Measurements from ENCODE around the gene ZNF727.
"Not testable (repeated sequence)": the region's sequence is repeated elsewhere in the genome, so short reads cannot be mapped to it uniquely, and the experiment has no call there.

- TF ChIP-seq, protein P1, sequence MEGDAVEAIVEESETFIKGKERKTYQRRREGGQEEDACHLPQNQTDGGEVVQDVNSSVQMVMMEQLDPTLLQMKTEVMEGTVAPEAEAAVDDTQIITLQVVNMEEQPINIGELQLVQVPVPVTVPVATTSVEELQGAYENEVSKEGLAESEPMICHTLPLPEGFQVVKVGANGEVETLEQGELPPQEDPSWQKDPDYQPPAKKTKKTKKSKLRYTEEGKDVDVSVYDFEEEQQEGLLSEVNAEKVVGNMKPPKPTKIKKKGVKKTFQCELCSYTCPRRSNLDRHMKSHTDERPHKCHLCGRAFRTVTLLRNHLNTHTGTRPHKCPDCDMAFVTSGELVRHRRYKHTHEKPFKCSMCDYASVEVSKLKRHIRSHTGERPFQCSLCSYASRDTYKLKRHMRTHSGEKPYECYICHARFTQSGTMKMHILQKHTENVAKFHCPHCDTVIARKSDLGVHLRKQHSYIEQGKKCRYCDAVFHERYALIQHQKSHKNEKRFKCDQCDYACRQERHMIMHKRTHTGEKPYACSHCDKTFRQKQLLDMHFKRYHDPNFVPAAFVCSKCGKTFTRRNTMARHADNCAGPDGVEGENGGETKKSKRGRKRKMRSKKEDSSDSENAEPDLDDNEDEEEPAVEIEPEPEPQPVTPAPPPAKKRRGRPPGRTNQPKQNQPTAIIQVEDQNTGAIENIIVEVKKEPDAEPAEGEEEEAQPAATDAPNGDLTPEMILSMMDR (IDR thresholded peaks at IDR 0.05), result not testable (repeated sequence)
- not testable (repeated sequence) for TF ChIP-seq POLR2A (IDR thresholded peaks at IDR 0.05)
Measured at GRCh38 chr7:64015496-64015895, 29.7 kb upstream of the ZNF727 start.

All from right lobe of liver (tissue), 4 donors.